IMR-90 (cell line): Measurements from ENCODE around the gene DSC3.
"Not testable (repeated sequence)": the region's sequence is repeated elsewhere in the genome, so short reads cannot be mapped to it uniquely, and the experiment has no call there.

ENCODE experiments used
- CEBPB ChIP-seq: IDR thresholded peaks from 2 replicates; pipeline ENCODE4 v1.6.1; 2012; ENCODE audit warnings: low read depth, low read length, improper control_type of control experiment
- CTCF ChIP-seq: conservative IDR thresholded peaks from 2 replicates; pipeline ENCODE4 v1.5.1; 2012; ENCODE audit warnings: mild to moderate bottlenecking, low read depth, low read length, improper control_type of control experiment
- POLR2A ChIP-seq: IDR thresholded peaks from 2 replicates; pipeline ENCODE4 v1.6.1; 2012; ENCODE audit warnings: mild to moderate bottlenecking, low read depth, low read length
- USF2 ChIP-seq: fragments of 150-350 bp; IDR thresholded peaks from 2 replicates; pipeline ENCODE4 v1.6.1; 2017; ENCODE audit warnings: mild to moderate bottlenecking, antibody characterized with exemption, low read length, low read depth

- TF ChIP-seq POLR2A, CTCF, CEBPB, USF2: not testable (repeated sequence)
These were observed 64.5 kb downstream of the DSC3 start for GRCh38 chr18:30978091-30978490.
